Nephron (organoid): Measurements from ENCODE around the gene SPATA2.

Source experiments
- H3K27ac Mint-ChIP-seq, 3 experiments: 2 replicates each; pipeline ENCODE4 v1.8.0; 2020; ENCODE audit warnings: mixed read lengths in 3 of 3, mild to moderate bottlenecking in 2 of 3, moderate library complexity in 1 of 3
- H3K27me3 Mint-ChIP-seq: 2 replicates; pipeline ENCODE4 v1.8.0; 2021; ENCODE audit warnings: low read depth, mild to moderate bottlenecking, moderate library complexity, mixed read lengths
- H3K36me3 Mint-ChIP-seq: 2 replicates; pipeline ENCODE4 v1.8.0; 2020; ENCODE audit warnings: low read depth, mixed read lengths
- H3K4me1 Mint-ChIP-seq: 2 replicates; pipeline ENCODE4 v1.8.0; 2020; ENCODE audit warnings: mixed read lengths
- H3K4me3 Mint-ChIP-seq, 3 experiments: 2 replicates each; pipeline ENCODE4 v1.8.0; 2020; ENCODE audit warnings: mild to moderate bottlenecking in 3 of 3, mixed read lengths in 3 of 3, moderate library complexity in 2 of 3
- H3K9me3 Mint-ChIP-seq: 2 replicates; pipeline ENCODE4 v1.8.0; 2020; ENCODE audit warnings: mixed read lengths
- TF ChIP-seq, protein P1 (sequence below), 3 experiments: fragments of 200-600 bp; sonication (generic); IDR thresholded peaks; one replicate each; pipeline ENCODE4 v1.5.0; 2021; ENCODE audit warnings: antibody characterized with exemption in 3 of 3; ENCODE audit not compliant: unreplicated experiment in 3 of 3

SPATA2 gene

DNA sequence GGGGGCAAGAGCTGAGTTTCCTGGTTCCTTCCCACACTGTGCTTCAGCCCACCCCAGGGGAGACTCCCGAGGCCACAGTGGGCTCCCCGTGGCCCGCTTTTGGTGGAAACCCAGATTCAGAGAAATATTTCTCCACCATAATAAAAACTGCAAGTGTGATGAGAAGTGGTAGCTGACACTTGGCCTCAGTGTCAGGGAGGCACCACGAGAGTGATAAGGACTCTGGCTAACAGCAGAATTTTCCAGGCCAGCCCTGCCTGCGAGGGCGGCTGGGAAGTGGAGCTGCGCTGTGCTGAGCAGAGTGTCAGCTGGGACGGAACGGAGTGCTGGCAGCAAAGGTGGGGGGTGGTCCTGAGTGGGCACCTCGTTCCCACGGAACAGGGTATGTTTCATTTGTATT is 22.5 kb downstream of the SPATA2 start:
- peaks cover 54% of the 10 kb centered on the region for H3K4me1 Mint-ChIP-seq
- H3K27me3 Mint-ChIP-seq: no peaks in the 10 kb centered on the region
- peak overlapping the region in 2 of 3 experiments; percentile 33 to 68 for H3K27ac Mint-ChIP-seq
- H3K36me3 Mint-ChIP-seq: peaks cover 9% of the 10 kb centered on the region
- TF ChIP-seq, protein P1, sequence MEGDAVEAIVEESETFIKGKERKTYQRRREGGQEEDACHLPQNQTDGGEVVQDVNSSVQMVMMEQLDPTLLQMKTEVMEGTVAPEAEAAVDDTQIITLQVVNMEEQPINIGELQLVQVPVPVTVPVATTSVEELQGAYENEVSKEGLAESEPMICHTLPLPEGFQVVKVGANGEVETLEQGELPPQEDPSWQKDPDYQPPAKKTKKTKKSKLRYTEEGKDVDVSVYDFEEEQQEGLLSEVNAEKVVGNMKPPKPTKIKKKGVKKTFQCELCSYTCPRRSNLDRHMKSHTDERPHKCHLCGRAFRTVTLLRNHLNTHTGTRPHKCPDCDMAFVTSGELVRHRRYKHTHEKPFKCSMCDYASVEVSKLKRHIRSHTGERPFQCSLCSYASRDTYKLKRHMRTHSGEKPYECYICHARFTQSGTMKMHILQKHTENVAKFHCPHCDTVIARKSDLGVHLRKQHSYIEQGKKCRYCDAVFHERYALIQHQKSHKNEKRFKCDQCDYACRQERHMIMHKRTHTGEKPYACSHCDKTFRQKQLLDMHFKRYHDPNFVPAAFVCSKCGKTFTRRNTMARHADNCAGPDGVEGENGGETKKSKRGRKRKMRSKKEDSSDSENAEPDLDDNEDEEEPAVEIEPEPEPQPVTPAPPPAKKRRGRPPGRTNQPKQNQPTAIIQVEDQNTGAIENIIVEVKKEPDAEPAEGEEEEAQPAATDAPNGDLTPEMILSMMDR (IDR thresholded peaks at IDR 0.05; ENCODE audit: unreplicated experiment in 3 of 3): no peak
- peak overlapping the region in 1 of 3 experiments; percentile 10 for H3K4me3 Mint-ChIP-seq
- no peaks in the 10 kb centered on the region for H3K9me3 Mint-ChIP-seq

DNA sequence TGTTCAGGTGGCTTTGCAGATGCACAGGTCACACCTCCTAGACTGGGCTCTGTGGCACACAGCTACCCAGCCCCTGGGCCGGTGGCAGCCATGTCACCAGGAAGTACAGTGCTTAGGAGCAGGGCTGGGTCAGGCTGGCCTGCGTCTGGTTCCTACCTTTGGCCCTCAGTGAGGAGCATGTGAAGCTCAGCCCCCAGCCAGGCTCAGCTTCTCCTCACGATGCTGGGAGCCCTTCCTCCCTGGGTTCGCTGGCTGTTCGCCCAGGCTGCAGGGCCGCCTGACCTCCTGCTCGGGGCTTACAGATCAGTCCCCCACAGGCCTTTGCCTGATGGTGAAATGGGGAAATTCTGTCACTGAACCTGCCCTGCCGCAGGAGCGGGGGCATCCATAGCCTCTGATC is 23.1 kb downstream of the SPATA2 start:
- H3K4me1 Mint-ChIP-seq: peaks cover 59% of the 10 kb centered on the region
- no peak overlapping the region for H3K4me3 Mint-ChIP-seq
- peaks cover 4% of the 10 kb centered on the region for H3K36me3 Mint-ChIP-seq
- H3K27ac Mint-ChIP-seq: peak overlapping the region in 2 of 3 experiments; percentile 93 to 94
- H3K9me3 Mint-ChIP-seq: no peaks in the 10 kb centered on the region
- no peaks in the 10 kb centered on the region for H3K27me3 Mint-ChIP-seq
- TF ChIP-seq, protein P1 (IDR thresholded peaks at IDR 0.05; ENCODE audit: unreplicated experiment in 3 of 3): no peak

DNA sequence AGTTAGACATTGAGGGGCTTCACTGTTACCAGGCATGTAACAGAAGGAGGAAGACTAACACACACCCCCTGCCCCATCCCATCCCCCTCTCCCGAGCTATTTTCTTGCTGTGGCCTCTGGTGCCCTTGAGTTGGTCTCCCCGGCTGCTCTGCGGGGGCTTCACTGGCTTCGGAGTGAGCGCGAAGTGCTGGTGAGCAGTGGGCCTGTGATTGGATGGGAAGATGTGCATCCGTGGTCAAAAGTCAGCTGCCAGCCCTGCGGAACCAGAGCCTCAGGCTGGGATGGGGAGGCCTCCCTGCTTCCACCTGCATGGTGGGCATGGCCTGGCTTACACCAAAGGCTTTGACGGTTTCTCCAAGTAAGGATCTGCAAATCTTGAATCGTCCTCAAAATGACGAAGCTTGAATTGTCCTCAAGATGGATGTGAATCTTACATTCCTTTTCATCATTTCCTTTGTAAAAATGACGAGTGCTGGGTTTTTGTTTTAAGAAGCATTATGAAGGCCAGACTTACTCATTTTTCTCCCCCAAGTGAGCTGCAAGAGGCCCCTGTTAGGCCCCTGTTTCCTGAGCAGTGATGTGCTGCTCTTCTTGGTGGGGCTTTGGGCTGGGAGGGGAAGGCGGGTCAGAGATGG is 23.7 kb downstream of the SPATA2 start:
- no peaks in the 10 kb centered on the region for H3K9me3 Mint-ChIP-seq
- H3K4me3 Mint-ChIP-seq: peak overlapping the region in 2 of 3 experiments; percentile 13 to 30
- peaks cover 4% of the 10 kb centered on the region for H3K36me3 Mint-ChIP-seq
- peak overlapping the region; percentile 93 to 95 (median 94) for H3K27ac Mint-ChIP-seq
- H3K4me1 Mint-ChIP-seq: peaks cover 65% of the 10 kb centered on the region
- no peaks in the 10 kb centered on the region for H3K27me3 Mint-ChIP-seq
- TF ChIP-seq, protein P1 (IDR thresholded peaks at IDR 0.05; ENCODE audit: unreplicated experiment in 3 of 3): no peak

DNA sequence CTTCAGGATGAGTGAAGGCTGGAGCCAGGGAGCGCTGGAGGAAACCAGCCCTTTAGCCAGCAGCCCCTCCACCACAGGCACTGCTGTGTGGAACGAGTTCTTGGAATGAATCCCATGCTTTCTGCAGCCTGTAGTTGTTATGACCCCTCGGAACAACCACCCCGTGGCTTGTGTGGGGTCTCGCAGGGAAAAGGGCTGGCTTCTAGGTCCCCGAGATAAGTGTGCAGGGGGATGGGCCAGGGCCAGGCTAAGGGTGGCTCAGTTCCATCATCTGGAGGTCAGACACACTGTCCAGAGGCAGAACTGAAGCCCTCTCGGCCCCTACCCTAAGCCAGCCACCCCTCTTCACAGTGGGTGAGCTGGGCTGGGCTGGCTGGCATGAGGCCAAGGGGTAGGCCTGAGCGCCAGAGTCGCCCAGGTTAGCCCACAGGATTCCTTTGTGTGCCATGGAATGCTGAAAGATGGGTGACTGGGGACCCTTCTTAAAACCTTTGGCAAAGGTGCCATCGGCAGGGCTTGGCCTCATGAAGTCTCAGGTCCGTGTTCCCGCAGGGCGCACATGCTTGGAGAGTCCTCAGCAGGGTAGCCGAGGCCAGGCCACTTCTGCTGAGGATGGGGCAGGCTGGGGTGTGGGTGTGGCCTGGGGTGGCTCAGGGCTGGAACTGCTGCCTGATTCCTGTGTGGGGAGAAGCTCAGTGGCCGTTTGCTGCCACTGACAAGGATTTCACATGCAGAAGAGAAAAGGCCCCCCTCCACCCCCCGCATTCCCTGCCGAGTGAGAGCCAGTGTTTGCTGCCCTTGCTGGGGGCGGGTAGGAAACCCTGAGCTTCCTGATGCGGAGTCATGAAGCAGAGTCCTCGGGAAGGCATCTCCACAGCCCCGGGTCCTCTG is 24.6 kb downstream of the SPATA2 start:
- Mint-ChIP-seq H3K9me3 (no peaks in the 10 kb centered on the region), H3K36me3 (peaks cover 8% of the 10 kb centered on the region), H3K4me3 (peak overlapping the region; percentile 17 to 72 (median 62)), H3K27me3 (no peaks in the 10 kb centered on the region), H3K4me1 (peaks cover 70% of the 10 kb centered on the region), H3K27ac (peak overlapping the region; percentile 93 to 95 (median 94))
- TF ChIP-seq, protein P1 (IDR thresholded peaks at IDR 0.05; ENCODE audit: unreplicated experiment in 3 of 3): no peak

DNA sequence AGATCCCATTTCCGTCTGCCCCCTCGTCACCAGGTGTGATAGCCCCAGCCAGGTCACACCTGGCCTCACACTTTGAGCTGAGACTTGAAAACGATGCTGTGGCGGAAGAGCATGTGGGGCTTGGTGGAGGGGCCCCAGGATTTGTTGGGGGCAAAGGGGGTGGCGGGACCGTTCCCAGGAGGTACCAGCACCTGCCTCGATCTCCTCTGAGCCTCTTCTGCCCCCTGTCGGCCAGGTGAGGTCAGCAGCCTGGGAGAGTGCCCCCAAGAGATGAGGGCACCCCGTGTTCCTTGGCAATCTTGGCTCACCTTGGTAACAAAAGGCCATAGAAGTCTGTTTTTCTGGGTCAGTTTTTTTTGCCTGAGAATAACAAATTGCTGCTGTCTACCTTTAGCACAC is 25.4 kb downstream of the SPATA2 start:
- TF ChIP-seq, protein P1 (IDR thresholded peaks at IDR 0.05; ENCODE audit: unreplicated experiment in 3 of 3): peak in 1 of 3 experiments; percentile 10
- H3K36me3 Mint-ChIP-seq: peaks cover 8% of the 10 kb centered on the region
- peak overlapping the region; percentile 93 to 95 (median 94) for H3K27ac Mint-ChIP-seq
- no peaks in the 10 kb centered on the region for H3K9me3 Mint-ChIP-seq
- peak overlapping the region; percentile 17 to 72 (median 62) for H3K4me3 Mint-ChIP-seq
- peaks cover 70% of the 10 kb centered on the region for H3K4me1 Mint-ChIP-seq
- no peaks in the 10 kb centered on the region for H3K27me3 Mint-ChIP-seq
